ENCODE measurements around the gene MEOX2.

The MEOX2 gene

DNA sequence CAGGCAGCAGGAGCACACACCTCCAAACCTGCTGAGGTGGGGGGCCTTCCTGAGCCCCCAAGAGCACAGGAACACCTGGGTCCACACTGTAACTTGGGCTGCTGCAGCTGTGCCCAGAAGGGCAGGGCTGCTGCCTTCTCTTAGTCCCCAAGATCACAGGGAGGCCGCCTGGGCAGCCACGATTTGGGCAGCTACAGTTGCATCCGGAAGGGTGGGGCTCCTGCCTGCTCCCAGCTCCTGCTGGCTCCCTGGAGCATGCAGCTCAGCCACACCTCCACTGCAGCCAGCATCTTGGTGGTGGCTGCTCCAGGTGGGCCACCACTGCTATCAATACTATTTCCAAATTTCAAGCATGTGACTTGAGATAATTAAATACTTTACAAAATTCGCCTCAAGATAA is 86.2 kb downstream of the MEOX2 start:
- in situ Hi-C loops (cut with HindIII; ENCODE audit: low pct_ligation_motif_present, low sequenced_read_pairs), result no loop called here
- no peak for TF ChIP-seq CTCF (IDR thresholded peaks at IDR 0.05; ENCODE audit: low read depth, low read length, missing control alignments)
- Histone ChIP-seq H3K27ac (no peak overlapping the region), H3K36me3 (replicated peaks) (no peaks in the 10 kb centered on the region), H3K27me3 (replicated peaks) (no peaks in the 10 kb centered on the region), H3K4me3 (ENCODE audit: low read depth, low read length) (no peak overlapping the region)
- DNase-seq, result no peak

- TF ChIP-seq CTCF (IDR thresholded peaks at IDR 0.05; ENCODE audit: low read depth, low read length, missing control alignments), result no peak
- no peaks in the 10 kb centered on the region for H3K27me3 ChIP-seq (replicated peaks)
- in situ Hi-C loops (cut with HindIII; ENCODE audit: low pct_ligation_motif_present, low sequenced_read_pairs), result no loop called here
- no peaks in the 10 kb centered on the region for H3K36me3 ChIP-seq (replicated peaks)
- no peak overlapping the region for H3K27ac ChIP-seq
- DNase-seq, result no peak
- H3K4me3 ChIP-seq (ENCODE audit: low read depth, low read length), result no peak overlapping the region
These were observed 92.0 kb downstream of the MEOX2 start for GRCh38 chr7:15594461-15594860.

DNA sequence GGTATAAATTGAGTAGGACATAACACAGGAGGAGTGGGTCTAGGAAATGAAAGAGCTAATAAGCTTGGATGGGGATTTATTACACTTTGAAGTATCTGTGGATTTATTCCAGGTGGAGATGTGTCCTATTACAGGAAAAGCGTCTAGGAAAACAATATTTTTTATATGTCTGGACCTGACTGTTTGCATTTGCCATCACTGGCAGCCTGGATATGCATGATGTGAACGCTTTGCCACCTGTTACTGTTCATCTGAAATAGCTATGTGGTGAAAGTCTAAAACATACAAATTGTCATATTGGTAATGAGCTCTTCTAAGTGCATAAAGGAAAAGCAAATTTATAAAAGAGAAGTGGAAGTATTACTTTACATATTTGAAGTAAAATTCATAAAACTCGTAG is 93.1 kb downstream of the MEOX2 start:
- Histone ChIP-seq H3K27me3 (replicated peaks) (no peaks in the 10 kb centered on the region), H3K36me3 (replicated peaks) (no peaks in the 10 kb centered on the region), H3K4me3 (ENCODE audit: low read depth, low read length) (no peak overlapping the region), H3K27ac (no peak overlapping the region)
- DNase-seq, result no peak
- in situ Hi-C loops (cut with HindIII; ENCODE audit: low pct_ligation_motif_present, low sequenced_read_pairs), result no loop called here
- no peak for TF ChIP-seq CTCF (IDR thresholded peaks at IDR 0.05; ENCODE audit: low read depth, low read length, missing control alignments)

- Histone ChIP-seq H3K27ac (no peak overlapping the region), H3K4me3 (ENCODE audit: low read depth, low read length) (no peak overlapping the region), H3K36me3 (replicated peaks) (no peaks in the 10 kb centered on the region), H3K27me3 (replicated peaks) (no peaks in the 10 kb centered on the region)
- DNase-seq, result no peak
- in situ Hi-C loops (cut with HindIII; ENCODE audit: low pct_ligation_motif_present, low sequenced_read_pairs), result no loop called here
- TF ChIP-seq CTCF (IDR thresholded peaks at IDR 0.05; ENCODE audit: low read depth, low read length, missing control alignments), result no peak
These were observed 100.2 kb downstream of the MEOX2 start for GRCh38 chr7:15586266-15586665.

DNA sequence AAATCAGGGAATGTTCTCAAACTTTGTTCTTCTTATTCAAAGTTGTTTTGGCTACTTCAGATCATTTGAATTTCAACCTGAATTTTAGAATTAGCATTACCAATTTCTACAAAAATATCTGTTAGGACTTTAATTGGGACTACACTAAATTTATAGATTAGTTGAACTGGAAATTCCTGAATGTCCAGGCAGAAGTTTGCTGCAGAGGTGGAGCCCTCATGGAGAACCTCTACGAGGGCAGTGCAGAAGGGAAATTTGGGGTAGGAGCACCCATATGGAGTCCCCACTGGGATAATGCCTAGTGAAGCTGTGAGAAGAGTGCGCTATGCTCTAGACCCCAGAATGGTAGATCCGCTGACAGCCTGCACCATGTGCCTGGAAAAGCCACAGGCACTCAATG is 101.9 kb downstream of the MEOX2 start:
- Histone ChIP-seq H3K27me3 (replicated peaks) (no peaks in the 10 kb centered on the region), H3K36me3 (replicated peaks) (no peaks in the 10 kb centered on the region), H3K4me3 (ENCODE audit: low read depth, low read length) (no peak overlapping the region), H3K27ac (no peak overlapping the region)
- DNase-seq, result no peak
- TF ChIP-seq CTCF (IDR thresholded peaks at IDR 0.05; ENCODE audit: low read depth, low read length, missing control alignments), result no peak
- in situ Hi-C loops (cut with HindIII; ENCODE audit: low pct_ligation_motif_present, low sequenced_read_pairs), result no loop called here

GRCh38 chr7:15582773-15583172 is 103.7 kb downstream of the MEOX2 start:
- Histone ChIP-seq H3K27ac (no peak overlapping the region), H3K4me3 (ENCODE audit: low read depth, low read length) (no peak overlapping the region), H3K27me3 (replicated peaks) (no peaks in the 10 kb centered on the region), H3K36me3 (replicated peaks) (no peaks in the 10 kb centered on the region)
- no peak for DNase-seq
- in situ Hi-C loops (cut with HindIII; ENCODE audit: low pct_ligation_motif_present, low sequenced_read_pairs), result no loop called here
- no peak for TF ChIP-seq CTCF (IDR thresholded peaks at IDR 0.05; ENCODE audit: low read depth, low read length, missing control alignments)

Measured in brain microvascular endothelial cell (primary cell).